K562 (cell line): Measurements from ENCODE around the gene B3GAT3. TPM values are rescaled to one million over a fixed set of nuclear protein-coding genes. Genes with fewer than 3 reads are reported as not detected.

Source experiments
- ATF2 ChIP-seq: sonication (generic); formaldehyde crosslinking; IDR thresholded peaks from 2 replicates; pipeline ENCODE4 v1.8.1; 2022; ENCODE audit warnings: missing genetic modification reagents
- CREB5 ChIP-seq: fragments of 250-450 bp; sonication (Bioruptor Pico); IDR thresholded peaks from 2 replicates; pipeline ENCODE4 v1.5.0; 2020; ENCODE audit warnings: mild to moderate bottlenecking
- EHMT2 ChIP-seq: fragments of 450-650 bp; IDR thresholded peaks from 2 replicates; pipeline ENCODE4 v1.6.1; 2018; ENCODE audit warnings: antibody characterized with exemption
- ELK1 ChIP-seq: sonication (generic); formaldehyde crosslinking; IDR thresholded peaks from 2 replicates; pipeline ENCODE4 v1.8.1; 2022; ENCODE audit warnings: missing genetic modification reagents
- FOXA3 ChIP-seq, 2 experiments: fragments of 450-650 bp in 1 of 2; sonication (generic) in 1 of 2; formaldehyde crosslinking; IDR thresholded peaks in 1 of 2; conservative IDR thresholded peaks in 1 of 2; 2 replicates each; pipeline versions ENCODE4 v1.4.0 to v1.8.0; 2020 to 2022; ENCODE audit warnings: mild to moderate bottlenecking in 2 of 2, missing genetic modification reagents in 1 of 2
- FOXP4 ChIP-seq: sonication (generic); formaldehyde crosslinking; IDR thresholded peaks from 2 replicates; pipeline ENCODE4 v1.8.0; 2022; ENCODE audit warnings: mild to moderate bottlenecking, missing genetic modification reagents, borderline replicate concordance
- GATAD2B ChIP-seq: fragments of 450-650 bp; IDR thresholded peaks from 2 replicates; pipeline ENCODE4 v1.6.1; 2017; ENCODE audit warnings: mild to moderate bottlenecking, borderline replicate concordance
- KDM1A ChIP-seq, 2 experiments: fragments of 450-650 bp; IDR thresholded peaks; 2 replicates each; pipeline ENCODE4 v1.6.1; 2016; ENCODE audit warnings: mild to moderate bottlenecking in 2 of 2
- NFRKB ChIP-seq: fragments of 450-650 bp; IDR thresholded peaks from 2 replicates; pipeline ENCODE4 v1.6.1; 2016; ENCODE audit warnings: low read depth
- NR1H2 ChIP-seq: sonication (generic); formaldehyde crosslinking; IDR thresholded peaks from 2 replicates; pipeline ENCODE4 v1.4.0; 2020; ENCODE audit warnings: mild to moderate bottlenecking, missing genetic modification reagents
- RBM34 ChIP-seq: fragments of 200-400 bp; formaldehyde crosslinking; IDR thresholded peaks from 2 replicates; pipeline ENCODE4 v1.6.1; 2018; ENCODE audit warnings: low read length, borderline replicate concordance; ENCODE audit not compliant: insufficient read depth
- RBM39 ChIP-seq: fragments of 200-400 bp; formaldehyde crosslinking; optimal IDR thresholded peaks from 2 replicates; pipeline ENCODE3; 2018; ENCODE audit warnings: low read depth, low read length
- SAFB2 ChIP-seq: fragments of 200-400 bp; formaldehyde crosslinking; IDR thresholded peaks from 2 replicates; pipeline ENCODE4 v1.6.1; 2018; ENCODE audit warnings: borderline replicate concordance, low read length, low read depth, moderate library complexity; ENCODE audit not compliant: severe bottlenecking
- SFPQ ChIP-seq: fragments of 200-400 bp; formaldehyde crosslinking; IDR thresholded peaks from 2 replicates; pipeline ENCODE4 v1.6.1; 2017; ENCODE audit warnings: mild to moderate bottlenecking, low read depth, low read length, moderate library complexity
- TCF7L2 ChIP-seq: fragments of 150-350 bp; IDR thresholded peaks from 2 replicates; pipeline ENCODE4 v1.6.1; 2016; ENCODE audit warnings: low read depth, mild to moderate bottlenecking, low read length, moderate library complexity
- TRIM24 ChIP-seq, 2 experiments: fragments of 450-650 bp; IDR thresholded peaks; 2 replicates each; pipeline ENCODE4 v1.6.1; 2016
- ZNF212 ChIP-seq: fragments of 450-650 bp; formaldehyde crosslinking; IDR thresholded peaks from 2 replicates; pipeline ENCODE4 v1.4.0; 2020; ENCODE audit warnings: mild to moderate bottlenecking
- ZNF280A ChIP-seq: fragments of 450-650 bp; IDR thresholded peaks from 2 replicates; pipeline ENCODE4 v1.6.1; 2018; ENCODE audit warnings: mild to moderate bottlenecking, low read depth; ENCODE audit not compliant: partially characterized antibody
- polyA plus RNA-seq, 8 experiments: library from polyadenylated mRNA; depleted of rRNA in 4 of 8; stranded (reverse) in 5 of 8; unstranded in 3 of 8; fragments of >200 nt; fragmentation: Nextera tagmentation in 2 of 8; fragmentation: Illumina TruSeq in 1 of 8; extraction: Ambion mirVana in 2 of 8; extraction: Trizol in 1 of 8; gene quantifications; 2 replicates each; pipeline versions ENCODE4 v1.2.1 to v1.2.3, GENCODE V29; 2011 to 2014; ENCODE audit warnings: inconsistent platforms in 1 of 8, missing spikeins in 1 of 8
- total RNA-seq, 7 experiments: library from RNA; depleted of rRNA in 6 of 7; stranded (reverse); fragments of >200 nt in 6 of 7; fragmentation: Illumina TruSeq in 2 of 7; extraction: Trizol in 2 of 7; gene quantifications; 2 replicates each; pipeline versions ENCODE4 v1.2.1 to v1.2.3, GENCODE V29; 2011 to 2021; ENCODE audit warnings: low replicate concordance in 1 of 7

B3GAT3 gene
- total and polyA plus RNA-seq, 9 of the 15 experiments (the other 6 are each of a cell fraction or from before 2014, with no cell fraction given), result 0.30 to 64.0 (median 21.4) TPM

GRCh38 chr11:62592146-62592815, 29.5 kb downstream of the B3GAT3 start (continued):
- no peak for TF ChIP-seq FOXP4
- 0 out of 2 replicates have a peak, but pooled peaks have one; percentile 18 for TF ChIP-seq EHMT2
- TF ChIP-seq FOXA3 (CRISPR knock-in tag; conservative IDR thresholded peaks at IDR 0.05 in 1 of 2, IDR thresholded peaks at IDR 0.05 in 1 of 2), result no peak
- TF ChIP-seq TCF7L2, result no peak
- TF ChIP-seq GATAD2B, result no peak
- no peak for TF ChIP-seq SAFB2
- TF ChIP-seq NFRKB, result no peak
- no peak for TF ChIP-seq RBM39
- no peak for TF ChIP-seq CREB5 (CRISPR knock-in tag)
- TF ChIP-seq ELK1 (CRISPR knock-in tag), result no peak
- no peak for TF ChIP-seq NR1H2 (CRISPR knock-in tag)
- TF ChIP-seq ZNF212 (CRISPR knock-in tag), result no peak
- no peak for TF ChIP-seq SFPQ
- TF ChIP-seq KDM1A (IDR thresholded peaks at IDR 0.05), result no peak
- no peak for TF ChIP-seq RBM34
- TF ChIP-seq ZNF280A, result no peak
- no peak for TF ChIP-seq TRIM24 (IDR thresholded peaks at IDR 0.05)
- no peak for TF ChIP-seq ATF2
